Measurements from ENCODE around the gene ITPR1. TPM values are rescaled to one million over a fixed set of nuclear protein-coding genes. Genes with fewer than 3 reads are reported as not detected.

Gene ITPR1
- total RNA-seq, 2 experiments from 2014 or later, result 84.4 to 104 TPM

GRCh38 chr3:4835616-4836043 is 342.5 kb downstream of the ITPR1 start:
- H3K4me3 ChIP-seq (ENCODE audit: low read depth, low read length, poor library complexity, severe bottlenecking), result no peak overlapping the region
- H3K27ac ChIP-seq (ENCODE audit: low read depth, low read length, poor library complexity, severe bottlenecking), result no peak overlapping the region
- no TSS peak for BruUV-seq (replicated peaks)
- ChIA-PET CTCF (ENCODE audit: unreplicated experiment) (no interaction called here), POLR2A (interaction anchor here (0.6 to 1.3 kb wide), 2 partner anchors 9 to 39 kb away, joined by 3 to 4 read pairs; no protein-coding TSS in a partner anchor)
- no peaks in the 10 kb centered on the region for H3K9me2 ChIP-seq (ENCODE audit: insufficient read depth, low read length)
- no peaks in the 10 kb centered on the region for H3K9me3 ChIP-seq (ENCODE audit: low read length)
- H3K4me1 ChIP-seq (ENCODE audit: insufficient read depth, low read length, poor library complexity, severe bottlenecking), result peaks cover 6% of the 10 kb centered on the region
- H2AFZ ChIP-seq (ENCODE audit: low read length), result no peak overlapping the region
- H3K4me2 ChIP-seq (ENCODE audit: low read length), result no peak overlapping the region
- H4K20me1 ChIP-seq (ENCODE audit: insufficient read depth, low read length), result no peaks in the 10 kb centered on the region
- H3K79me2 ChIP-seq (ENCODE audit: insufficient read depth, low read depth, low read length), result no peaks in the 10 kb centered on the region
- intact Hi-C loops (cut with micrococcal nuclease; ENCODE audit: unreplicated experiment), result no loop called here
- TF ChIP-seq EZH2phosphoT487 (IDR thresholded peaks at IDR 0.05; ENCODE audit: borderline replicate concordance, low read depth, low read length) (no peak), CTCF (conservative IDR thresholded peaks at IDR 0.05; ENCODE audit: low read length) (no peak)
- peaks cover 43% of the 10 kb centered on the region for H3K36me3 ChIP-seq (ENCODE audit: insufficient read depth, low read length)
- no peak for DNase-seq (ENCODE audit: low spot score)

- H3K9me3 ChIP-seq (ENCODE audit: low read length), result no peaks in the 10 kb centered on the region
- H3K4me2 ChIP-seq (ENCODE audit: low read length), result no peak overlapping the region
- BruUV-seq (replicated peaks), result no TSS peak
- POLR2A ChIA-PET, result interaction anchor here (0.7 kb wide), 1 partner anchor 718 kb away, joined by 3 read pairs; no protein-coding TSS in a partner anchor
- H3K36me3 ChIP-seq (ENCODE audit: insufficient read depth, low read length), result peaks cover 37% of the 10 kb centered on the region
- no peaks in the 10 kb centered on the region for H3K9me2 ChIP-seq (ENCODE audit: insufficient read depth, low read length)
- H3K79me2 ChIP-seq (ENCODE audit: insufficient read depth, low read depth, low read length), result no peaks in the 10 kb centered on the region
- H3K4me3 ChIP-seq (ENCODE audit: low read depth, low read length, poor library complexity, severe bottlenecking), result no peak overlapping the region
- H2AFZ ChIP-seq (ENCODE audit: low read length), result no peak overlapping the region
- intact Hi-C loops (cut with micrococcal nuclease; ENCODE audit: unreplicated experiment), result no loop called here
- no peaks in the 10 kb centered on the region for H4K20me1 ChIP-seq (ENCODE audit: insufficient read depth, low read length)
- CTCF ChIA-PET (ENCODE audit: unreplicated experiment), result no interaction called here
- TF ChIP-seq CTCF (conservative IDR thresholded peaks at IDR 0.05; ENCODE audit: low read length), result no peak
- no peak for TF ChIP-seq EZH2phosphoT487 (IDR thresholded peaks at IDR 0.05; ENCODE audit: borderline replicate concordance, low read depth, low read length)
- H3K27ac ChIP-seq (ENCODE audit: low read depth, low read length, poor library complexity, severe bottlenecking), result no peak overlapping the region
- H3K4me1 ChIP-seq (ENCODE audit: insufficient read depth, low read length, poor library complexity, severe bottlenecking), result no peaks in the 10 kb centered on the region
- DNase-seq (ENCODE audit: low spot score), result no peak
These were observed 343.4 kb downstream of the ITPR1 start for GRCh38 chr3:4836516-4836915.

GRCh38 chr3:4837374-4837930 is 344.3 kb downstream of the ITPR1 start:
- DNase-seq (ENCODE audit: low spot score), result no peak
- Histone ChIP-seq H3K79me2 (ENCODE audit: insufficient read depth, low read depth, low read length) (no peaks in the 10 kb centered on the region), H3K4me3 (ENCODE audit: low read depth, low read length, poor library complexity, severe bottlenecking) (no peak overlapping the region), H3K4me1 (ENCODE audit: insufficient read depth, low read length, poor library complexity, severe bottlenecking) (no peaks in the 10 kb centered on the region), H3K9me2 (ENCODE audit: insufficient read depth, low read length) (no peaks in the 10 kb centered on the region), H3K27ac (ENCODE audit: low read depth, low read length, poor library complexity, severe bottlenecking) (no peak overlapping the region), H3K4me2 (ENCODE audit: low read length) (no peak overlapping the region), H3K36me3 (ENCODE audit: insufficient read depth, low read length) (peaks cover 35% of the 10 kb centered on the region), H3K9me3 (ENCODE audit: low read length) (no peaks in the 10 kb centered on the region), H4K20me1 (ENCODE audit: insufficient read depth, low read length) (no peaks in the 10 kb centered on the region), H2AFZ (ENCODE audit: low read length) (no peak overlapping the region)
- BruUV-seq (replicated peaks), result no TSS peak
- ChIA-PET POLR2A (no interaction called here), CTCF (ENCODE audit: unreplicated experiment) (no interaction called here)
- no peak for TF ChIP-seq EZH2phosphoT487 (IDR thresholded peaks at IDR 0.05; ENCODE audit: borderline replicate concordance, low read depth, low read length)
- TF ChIP-seq CTCF (conservative IDR thresholded peaks at IDR 0.05; ENCODE audit: low read length), result no peak
- intact Hi-C loops (cut with micrococcal nuclease; ENCODE audit: unreplicated experiment), result no loop called here
